ENCODE measurements around the gene CADM4.
"Not testable (repeated sequence)": the region's sequence is repeated elsewhere in the genome, so short reads cannot be mapped to it uniquely, and the experiment has no call there.

The CADM4 gene

GRCh38 chr19:43664018-43664417 lies 24.4 kb upstream of the CADM4 start:
- no peak overlapping the region for H3K4me3 ChIP-seq (ENCODE audit: low read depth, low read length)

GRCh38 chr19:43662487-43662886 lies 22.8 kb upstream of the CADM4 start:
- no peak overlapping the region for H3K4me3 ChIP-seq (ENCODE audit: low read depth, low read length)

- no peak overlapping the region for H3K4me3 ChIP-seq (ENCODE audit: low read depth, low read length)
Observed at GRCh38 chr19:43660971-43661360, 21.3 kb upstream of the CADM4 start.

- no peak overlapping the region for H3K4me3 ChIP-seq (ENCODE audit: low read depth, low read length)
Observed at GRCh38 chr19:43660301-43660970, 20.8 kb upstream of the CADM4 start.

GRCh38 chr19:43658494-43658893 lies 18.8 kb upstream of the CADM4 start:
- H3K4me3 ChIP-seq (ENCODE audit: low read depth, low read length): no peak overlapping the region

- H3K4me3 ChIP-seq (ENCODE audit: low read depth, low read length): no peak overlapping the region
Observed at GRCh38 chr19:43658001-43658400, 18.4 kb upstream of the CADM4 start.

- H3K4me3 ChIP-seq (ENCODE audit: low read depth, low read length): no peak overlapping the region
Observed at GRCh38 chr19:43656436-43656835, 16.8 kb upstream of the CADM4 start.

GRCh38 chr19:43652546-43652874 lies 12.9 kb upstream of the CADM4 start:
- H3K4me3 ChIP-seq (ENCODE audit: low read depth, low read length): no peak overlapping the region

- H3K4me3 ChIP-seq (ENCODE audit: low read depth, low read length): no peak overlapping the region
Observed at GRCh38 chr19:43651758-43652545, 12.3 kb upstream of the CADM4 start.

- not testable (repeated sequence) for H3K4me3 ChIP-seq (ENCODE audit: low read depth, low read length)
Observed at GRCh38 chr19:43650276-43650675, 10.6 kb upstream of the CADM4 start.

- H3K4me3 ChIP-seq (ENCODE audit: low read depth, low read length): no peak overlapping the region
Observed at GRCh38 chr19:43649514-43649913, 9.9 kb upstream of the CADM4 start.

GRCh38 chr19:43648633-43649032 lies 9.0 kb upstream of the CADM4 start:
- no peak overlapping the region for H3K4me3 ChIP-seq (ENCODE audit: low read depth, low read length)

- no peak overlapping the region for H3K4me3 ChIP-seq (ENCODE audit: low read depth, low read length)
Observed at GRCh38 chr19:43644181-43644580, 4.5 kb upstream of the CADM4 start.

- H3K4me3 ChIP-seq (ENCODE audit: low read depth, low read length): no peak overlapping the region
Observed at GRCh38 chr19:43643326-43643725, 3.7 kb upstream of the CADM4 start.

- H3K4me3 ChIP-seq (ENCODE audit: low read depth, low read length): no peak overlapping the region
Observed at GRCh38 chr19:43642531-43642930, 2.9 kb upstream of the CADM4 start.

- H3K4me3 ChIP-seq (ENCODE audit: low read depth, low read length): no peak overlapping the region
Observed at GRCh38 chr19:43641333-43641732, 1.7 kb upstream of the CADM4 start.

- peak overlapping the region; percentile 74 for H3K4me3 ChIP-seq (ENCODE audit: low read depth, low read length)
Observed at GRCh38 chr19:43640424-43640757, 741 bp upstream of the CADM4 start.

- peak overlapping the region; percentile 67 for H3K4me3 ChIP-seq (ENCODE audit: low read depth, low read length)
Observed at GRCh38 chr19:43638995-43639518, 593 bp downstream of the CADM4 start.

GRCh38 chr19:43638214-43638994 lies 1.2 kb downstream of the CADM4 start:
- H3K4me3 ChIP-seq (ENCODE audit: low read depth, low read length): peak overlapping the region; percentile 67

GRCh38 chr19:43636121-43636683 lies 3.4 kb downstream of the CADM4 start:
- no peak overlapping the region for H3K4me3 ChIP-seq (ENCODE audit: low read depth, low read length)

- not testable (repeated sequence) for H3K4me3 ChIP-seq (ENCODE audit: low read depth, low read length)
Observed at GRCh38 chr19:43635561-43635940, 4.1 kb downstream of the CADM4 start.
